HUES48 (cell line): Measurements from ENCODE around the gene ZNF23.

Experiments used
- H3K27ac ChIP-seq: one replicate; pipeline ENCODE4 v1.7.0; 2013; ENCODE audit warnings: low read depth, low read length, inconsistent platforms
- H3K27me3 ChIP-seq: 2 replicates; pipeline ENCODE4 v1.6.1; 2013; ENCODE audit warnings: mild to moderate bottlenecking, low read length; ENCODE audit not compliant: control insufficient read depth, insufficient read depth
- H3K36me3 ChIP-seq: 2 replicates; pipeline ENCODE4 v1.6.1; 2013; ENCODE audit warnings: low read length; ENCODE audit not compliant: control insufficient read depth, insufficient read depth
- H3K4me1 ChIP-seq: 2 replicates; pipeline ENCODE4 v1.6.1; 2013; ENCODE audit warnings: mild to moderate bottlenecking, low read length; ENCODE audit not compliant: control insufficient read depth, insufficient read depth
- H3K4me3 ChIP-seq: 2 replicates; pipeline ENCODE4 v1.5.1; 2013; ENCODE audit warnings: mild to moderate bottlenecking, low read depth, low read length
- H3K9ac ChIP-seq: 2 replicates; pipeline ENCODE4 v1.6.1; 2013; ENCODE audit warnings: mild to moderate bottlenecking, low read depth, low read length, moderate library complexity
- H3K9me3 ChIP-seq: 2 replicates; pipeline ENCODE4 v1.6.1; 2013; ENCODE audit warnings: low read length; ENCODE audit not compliant: control insufficient read depth, insufficient read depth

The ZNF23 gene

DNA sequence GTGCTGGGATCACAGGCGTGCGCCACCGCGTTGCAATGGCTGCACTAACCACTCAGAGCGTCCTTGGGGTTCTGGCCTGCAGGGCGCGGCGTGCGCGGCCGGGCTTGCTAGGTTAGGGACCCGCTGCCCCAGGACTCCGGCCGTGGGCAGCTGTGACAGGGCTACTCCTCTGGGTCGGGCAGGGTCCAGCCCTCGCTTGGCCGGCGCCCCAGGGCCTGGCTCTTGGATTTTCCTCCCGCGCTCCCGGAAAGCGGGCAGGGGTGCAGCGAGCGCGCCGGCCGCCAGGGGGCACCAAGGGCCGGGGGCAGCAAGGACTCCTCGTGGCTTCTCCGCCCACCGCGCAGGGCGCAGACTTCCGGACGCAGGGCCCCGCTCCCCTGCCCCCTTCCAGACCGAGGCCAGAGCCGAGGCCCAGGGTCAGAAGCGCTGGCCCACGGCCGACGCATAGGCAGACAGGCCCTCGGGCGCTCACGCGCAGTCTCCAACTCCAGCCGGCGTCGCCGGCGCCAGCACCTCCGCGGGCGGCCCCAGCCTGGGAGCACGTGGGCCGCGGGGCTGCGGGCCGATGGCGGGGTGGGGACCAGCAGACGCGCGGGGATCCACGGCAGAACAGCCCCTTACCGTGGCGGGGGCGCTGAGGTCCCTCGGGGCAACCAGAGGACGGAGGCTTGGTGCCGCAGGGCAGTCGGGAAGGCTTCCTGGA, 20.5 kb downstream of the ZNF23 start:
- H3K9me3 ChIP-seq = 0 out of 2 replicates have a peak, but pooled peaks cover 6% of the 10 kb centered on the region

DNA sequence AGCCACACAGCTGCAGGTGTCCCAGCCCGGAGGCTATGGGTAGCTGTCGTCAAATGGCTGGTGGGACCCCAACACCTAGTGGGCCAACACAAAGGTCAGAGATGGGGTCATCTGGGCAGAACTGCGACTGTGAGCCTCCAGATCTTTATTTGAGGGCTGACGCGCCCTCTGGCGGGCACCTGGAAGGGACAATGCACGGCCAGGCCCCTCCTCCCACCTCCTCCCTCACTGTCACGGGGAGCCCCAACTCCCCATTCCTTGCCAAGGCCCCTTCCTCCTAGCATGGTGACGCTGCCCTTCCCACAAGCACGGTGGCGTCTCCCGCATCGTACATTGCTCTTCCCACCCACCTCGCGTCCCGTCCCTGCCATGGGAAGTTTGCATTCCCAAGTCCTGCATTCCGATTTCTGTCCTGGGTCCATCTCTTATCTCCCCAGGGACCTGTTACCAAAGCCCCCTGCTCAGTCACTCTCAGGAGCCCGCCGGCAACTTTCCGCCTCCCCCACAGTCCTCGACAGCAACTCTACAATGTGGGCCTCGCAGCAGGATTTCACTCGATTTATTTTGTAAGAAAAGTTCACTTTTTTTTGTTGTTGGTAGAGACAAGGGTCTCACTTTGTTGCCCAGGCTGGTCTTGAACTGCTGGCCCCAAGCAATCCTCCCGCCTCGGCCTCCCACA, 21.2 kb downstream of the ZNF23 start:
- Histone ChIP-seq H3K27ac (no peak overlapping the region), H3K36me3 (no peaks in the 10 kb centered on the region), H3K9ac (no peak overlapping the region), H3K27me3 (no peaks in the 10 kb centered on the region), H3K4me1 (no peaks in the 10 kb centered on the region), H3K4me3 (no peak overlapping the region), H3K9me3 (0 out of 2 replicates have a peak, but pooled peaks cover 1% of the 10 kb centered on the region)

More for the DNA sequence above, 20.5 kb downstream of the ZNF23 start:
- Histone ChIP-seq H3K9ac (no peak overlapping the region), H3K27me3 (no peaks in the 10 kb centered on the region), H3K27ac (no peak overlapping the region), H3K4me3 (no peak overlapping the region), H3K4me1 (no peaks in the 10 kb centered on the region), H3K36me3 (no peaks in the 10 kb centered on the region)

DNA sequence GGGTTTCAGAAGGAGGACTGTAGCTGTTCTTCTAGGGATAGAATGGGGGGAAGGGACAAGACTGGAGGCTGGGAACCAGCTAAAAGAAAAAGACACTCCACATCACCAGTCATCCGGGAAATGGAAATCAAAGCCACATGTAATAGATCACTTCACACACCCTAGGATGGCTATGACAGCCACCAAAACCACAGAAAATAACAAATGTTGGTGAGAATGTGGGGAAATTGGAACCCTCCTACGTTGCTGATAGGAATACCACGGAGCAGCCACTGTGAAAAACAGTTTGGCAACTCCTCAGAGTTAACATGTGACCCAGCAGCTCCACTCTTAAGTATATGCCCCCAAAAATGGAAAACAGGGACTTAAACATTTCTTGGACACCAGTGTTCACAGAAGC, 22.5 kb downstream of the ZNF23 start:
- H3K9me3 ChIP-seq = no peaks in the 10 kb centered on the region
- H3K4me1 ChIP-seq = no peaks in the 10 kb centered on the region
- H3K27ac ChIP-seq = no peak overlapping the region
- no peaks in the 10 kb centered on the region for H3K27me3 ChIP-seq
- H3K36me3 ChIP-seq = no peaks in the 10 kb centered on the region
- H3K4me3 ChIP-seq = no peak overlapping the region
- H3K9ac ChIP-seq = no peak overlapping the region

DNA sequence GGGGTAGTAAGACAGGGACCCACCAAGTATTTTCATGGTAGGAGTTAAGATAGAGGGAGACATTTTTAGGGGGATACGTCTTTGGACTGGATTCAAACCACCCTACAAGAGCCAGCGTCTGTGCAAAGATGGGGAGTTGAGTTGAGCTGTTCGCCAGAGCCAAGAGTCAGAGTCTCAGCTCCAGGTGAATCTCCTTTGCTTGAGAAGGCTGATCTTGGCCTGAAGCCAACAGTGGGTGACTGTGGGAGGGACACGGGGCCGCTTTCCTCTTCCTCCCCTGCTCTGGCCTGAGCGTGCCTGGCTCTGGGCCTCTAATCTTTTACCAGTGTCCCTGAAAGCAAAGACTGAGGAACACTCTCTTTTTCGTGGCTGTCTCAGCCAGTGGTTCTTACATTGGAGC, 25.6 kb downstream of the ZNF23 start:
- no peak overlapping the region for H3K27ac ChIP-seq
- no peaks in the 10 kb centered on the region for H3K27me3 ChIP-seq
- no peak overlapping the region for H3K4me3 ChIP-seq
- H3K4me1 ChIP-seq = no peaks in the 10 kb centered on the region
- H3K9ac ChIP-seq = no peak overlapping the region
- no peaks in the 10 kb centered on the region for H3K36me3 ChIP-seq
- H3K9me3 ChIP-seq = no peaks in the 10 kb centered on the region

DNA sequence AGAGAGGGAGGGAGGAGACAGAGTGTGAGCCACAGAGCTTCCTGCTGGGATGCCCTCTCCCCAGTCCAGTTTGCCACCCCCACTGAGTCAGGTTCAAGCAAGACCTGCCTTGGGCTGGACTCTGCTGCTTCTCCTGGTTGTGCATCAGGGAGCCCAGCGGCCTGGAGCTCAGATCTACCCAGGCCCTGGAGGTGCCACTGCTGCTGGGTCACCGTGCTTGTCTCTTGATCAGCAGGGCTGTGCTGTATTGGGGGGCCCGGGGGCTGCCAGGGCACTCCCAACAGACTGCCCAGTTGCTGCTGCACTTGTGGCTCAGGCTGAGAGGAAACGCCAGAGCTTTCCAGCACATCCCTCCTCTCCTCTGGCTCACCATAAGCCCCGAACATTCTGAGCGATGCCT, 29.1 kb downstream of the ZNF23 start:
- Histone ChIP-seq H3K4me1 (no peaks in the 10 kb centered on the region), H3K9ac (no peak overlapping the region), H3K36me3 (no peaks in the 10 kb centered on the region), H3K4me3 (no peak overlapping the region), H3K9me3 (no peaks in the 10 kb centered on the region), H3K27me3 (no peaks in the 10 kb centered on the region), H3K27ac (no peak overlapping the region)

DNA sequence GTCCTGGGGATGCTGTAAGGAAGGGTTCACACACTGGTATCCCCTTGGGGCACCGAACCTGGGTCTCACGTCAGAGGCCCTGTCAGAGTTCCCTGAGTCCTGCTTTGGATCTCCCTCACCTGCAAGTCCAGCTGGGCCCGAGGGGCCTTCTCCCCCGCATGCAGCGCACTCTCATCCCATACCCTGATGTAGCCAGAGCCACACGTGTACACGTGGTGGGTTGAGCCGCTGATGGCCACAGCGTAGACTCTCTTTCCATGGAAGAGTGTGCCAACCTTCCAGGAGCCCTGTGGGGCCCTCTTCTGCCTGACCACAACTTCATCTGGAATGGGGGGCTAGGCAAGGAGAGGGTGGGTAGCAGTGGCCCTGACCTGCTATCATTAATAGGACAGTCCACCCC, 30.1 kb downstream of the ZNF23 start:
- no peaks in the 10 kb centered on the region for H3K27me3 ChIP-seq
- H3K9me3 ChIP-seq = no peaks in the 10 kb centered on the region
- no peaks in the 10 kb centered on the region for H3K36me3 ChIP-seq
- H3K4me1 ChIP-seq = peaks cover 3% of the 10 kb centered on the region; the same call in 1 of the 2 replicates
- H3K9ac ChIP-seq = no peak overlapping the region
- H3K27ac ChIP-seq = no peak overlapping the region
- no peak overlapping the region for H3K4me3 ChIP-seq

DNA sequence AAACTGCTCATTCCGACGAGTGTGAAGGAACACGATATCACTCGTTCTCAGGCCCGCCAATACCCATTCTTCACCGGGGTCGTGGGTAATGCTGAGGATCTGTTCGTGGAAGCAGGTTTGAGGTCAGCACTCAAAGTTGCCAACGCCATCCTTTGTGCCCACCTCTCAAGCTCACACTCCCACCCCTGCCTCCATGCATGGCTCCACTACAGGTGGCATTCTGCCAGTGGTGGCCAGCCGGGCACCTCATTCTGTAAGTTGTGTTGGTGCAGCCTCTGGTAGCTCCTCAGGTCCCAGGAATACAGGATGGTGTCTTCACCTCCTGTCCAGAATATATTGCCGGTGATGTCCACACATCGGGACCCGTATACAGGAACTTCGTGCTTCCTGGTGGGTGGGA, 30.9 kb downstream of the ZNF23 start:
- Histone ChIP-seq H3K9me3 (no peaks in the 10 kb centered on the region), H3K36me3 (no peaks in the 10 kb centered on the region), H3K4me1 (peaks cover 7% of the 10 kb centered on the region; the same call in 1 of the 2 replicates), H3K27ac (no peak overlapping the region), H3K9ac (no peak overlapping the region), H3K4me3 (no peak overlapping the region), H3K27me3 (no peaks in the 10 kb centered on the region)

DNA sequence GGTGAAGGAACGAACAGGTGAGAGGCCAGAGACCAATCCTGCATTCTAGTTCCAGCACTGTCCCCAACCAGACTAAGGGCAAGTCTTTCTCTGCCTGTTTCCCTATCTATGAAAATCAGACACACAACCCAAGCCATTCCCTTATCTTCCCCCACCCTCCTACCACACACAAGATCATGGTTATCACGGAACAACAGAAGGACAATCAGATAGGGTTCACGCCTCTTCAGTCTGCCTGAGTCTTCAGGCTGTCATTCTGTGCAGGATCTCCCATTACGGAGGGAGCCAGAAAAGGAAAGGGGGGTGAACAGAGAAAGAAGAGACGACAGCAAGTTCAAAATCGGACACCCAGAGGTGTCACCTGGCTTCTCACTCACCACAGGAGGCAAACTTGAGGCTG, 31.3 kb downstream of the ZNF23 start:
- Histone ChIP-seq H3K9me3 (no peaks in the 10 kb centered on the region), H3K4me3 (no peak overlapping the region), H3K36me3 (no peaks in the 10 kb centered on the region), H3K4me1 (peaks cover 7% of the 10 kb centered on the region; the same call in 1 of the 2 replicates), H3K27ac (no peak overlapping the region), H3K9ac (no peak overlapping the region), H3K27me3 (no peaks in the 10 kb centered on the region)

DNA sequence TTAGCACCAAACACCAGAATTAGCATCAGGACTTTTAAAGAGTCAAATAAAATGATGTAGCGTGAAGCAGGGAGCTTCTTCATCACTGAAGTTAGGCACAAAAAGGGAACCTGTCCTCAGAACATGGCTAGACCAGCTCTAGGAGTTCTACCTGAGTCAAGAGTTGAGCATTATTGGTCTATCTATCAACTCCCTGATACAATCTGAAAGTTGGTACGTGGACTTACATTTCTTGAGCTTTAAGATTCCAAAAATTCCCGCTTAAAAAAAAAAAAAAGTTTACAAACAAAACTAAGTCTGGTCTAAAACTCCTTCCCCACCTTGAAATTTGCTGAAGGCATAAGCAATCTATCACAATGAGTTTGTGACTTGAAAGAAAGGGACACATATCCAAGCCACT, 32.5 kb downstream of the ZNF23 start:
- H3K36me3 ChIP-seq = no peaks in the 10 kb centered on the region
- no peak overlapping the region for H3K4me3 ChIP-seq
- H3K9ac ChIP-seq = no peak overlapping the region
- H3K27me3 ChIP-seq = peaks cover 4% of the 10 kb centered on the region
- H3K4me1 ChIP-seq = peaks cover 7% of the 10 kb centered on the region; the same call in 1 of the 2 replicates
- H3K9me3 ChIP-seq = no peaks in the 10 kb centered on the region
- no peak overlapping the region for H3K27ac ChIP-seq

DNA sequence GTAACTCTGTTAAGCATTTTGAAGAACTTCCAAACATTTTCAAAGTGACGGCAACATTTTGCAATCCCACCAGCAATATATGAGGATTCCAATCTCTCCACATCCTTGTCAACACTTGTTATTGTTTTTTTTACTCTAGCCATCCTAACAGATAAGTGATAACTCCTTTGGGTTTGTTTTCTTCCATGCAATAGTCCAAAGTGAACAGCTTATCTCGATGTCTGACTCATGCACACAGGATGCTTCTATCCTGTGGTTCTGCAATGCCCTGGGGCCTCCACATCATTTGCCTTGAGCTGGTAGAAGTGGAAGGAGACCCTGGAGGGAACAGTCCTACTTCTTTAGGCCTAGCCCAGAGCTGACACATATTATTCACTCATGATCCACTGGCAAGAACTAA, 33.2 kb downstream of the ZNF23 start:
- H3K27me3 ChIP-seq = peaks cover 9% of the 10 kb centered on the region
- H3K27ac ChIP-seq = no peak overlapping the region
- H3K36me3 ChIP-seq = no peaks in the 10 kb centered on the region
- no peak overlapping the region for H3K9ac ChIP-seq
- H3K4me1 ChIP-seq = peaks cover 7% of the 10 kb centered on the region; the same call in 1 of the 2 replicates
- H3K9me3 ChIP-seq = no peaks in the 10 kb centered on the region
- H3K4me3 ChIP-seq = no peak overlapping the region

DNA sequence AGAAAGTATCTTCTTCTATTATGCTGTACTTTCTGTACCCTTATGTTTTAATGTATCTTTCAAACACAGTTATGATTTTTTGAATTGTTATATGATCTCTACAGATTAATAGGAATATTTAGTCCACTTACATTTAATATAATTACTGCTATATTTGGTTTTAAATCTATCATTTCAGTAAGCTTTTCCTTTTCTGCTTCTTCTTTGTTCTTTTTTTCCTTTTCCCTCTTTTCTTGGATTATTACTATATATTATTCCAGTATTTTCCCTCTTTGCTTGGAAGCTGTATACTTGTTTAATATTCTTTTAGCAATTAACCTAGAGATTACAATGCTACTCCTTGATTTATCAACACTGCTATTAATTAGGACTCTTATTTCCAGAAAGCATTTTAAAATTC, 33.7 kb downstream of the ZNF23 start:
- H3K27ac ChIP-seq = no peak overlapping the region
- H3K9ac ChIP-seq = no peak overlapping the region
- H3K36me3 ChIP-seq = no peaks in the 10 kb centered on the region
- H3K4me3 ChIP-seq = no peak overlapping the region
- H3K9me3 ChIP-seq = no peaks in the 10 kb centered on the region
- H3K27me3 ChIP-seq = peaks cover 9% of the 10 kb centered on the region
- peaks cover 7% of the 10 kb centered on the region; the same call in 1 of the 2 replicates for H3K4me1 ChIP-seq
